ENCODE measurements around the gene OPRL1. TPM values are rescaled to one million over a fixed set of nuclear protein-coding genes. Genes with fewer than 3 reads are reported as not detected.

The OPRL1 gene
- total and polyA plus RNA-seq, 2 of the 8 experiments (the other 6 are each of a cell fraction or from before 2014, with no cell fraction given): 0.63 to 0.98 TPM

GRCh38 chr20:64072498-64073063 is 7.3 kb upstream of the OPRL1 start:
- ChIA-PET POLR2A (ENCODE audit: partially characterized antibody) (interaction anchor here (0.7 to 2.0 kb wide), 4 partner anchors 10 to 33 kb away, joined by 3 to 5 read pairs (median 4); partner anchors contain the start of gene TCEA2), CTCF (ENCODE audit: partially characterized antibody) (interaction anchor here (0.8 to 1.6 kb wide), 6 partner anchors 10 to 48 kb away, joined by 3 to 6 read pairs (median 4); no protein-coding TSS in a partner anchor)
- DNase-seq (ENCODE audit: low read depth in 1 of 2, low spot score in 2 of 2) (no peak), FAIRE-seq (no peak)
- Histone ChIP-seq H4K5ac (ENCODE audit: insufficient read length, low read depth, low read length) (no peak overlapping the region), H3K79me1 (ENCODE audit: low read depth, low read length) (0 out of 2 replicates have a peak, but pooled peaks cover 3% of the 10 kb centered on the region), H2BK5ac (ENCODE audit: low read depth, low read length) (no peak overlapping the region), H3K23ac (ENCODE audit: insufficient read length) (no peak overlapping the region), H3K18ac (ENCODE audit: extremely low read depth, low read length) (no peak overlapping the region), H3K36me3 (ENCODE audit: control insufficient read depth in 2 of 4, insufficient read depth in 4 of 4, low read length in 3 of 4) (peaks cover 0 to 8% (median 3%) of the 10 kb centered on the region in 4 experiments; a peak in 3 of 8 replicates), H2BK120ac (replicated peaks; ENCODE audit: low read depth, low read length) (no peak overlapping the region), H3K14ac (ENCODE audit: insufficient read length) (no peak overlapping the region), H4K91ac (replicated peaks; ENCODE audit: insufficient read length, low read length) (no peak overlapping the region), H3K23me2 (ENCODE audit: low read depth, low read length) (no peaks in the 10 kb centered on the region), H2BK12ac (ENCODE audit: low read depth, low read length) (no peak overlapping the region), H3K4me1 (replicated peaks in 1 of 4; ENCODE audit: control insufficient read depth in 3 of 4, insufficient read depth in 4 of 4, low read length in 3 of 4) (peaks cover 0 to 10% (median under 1%) of the 10 kb centered on the region in 4 experiments; a peak in 2 of 7 replicates), H3K56ac (replicated peaks; ENCODE audit: insufficient read length, low read depth, low read length) (no peak overlapping the region), H2BK20ac (ENCODE audit: low read length) (no peak overlapping the region), H3K9ac (replicated peaks in 1 of 4; ENCODE audit: extremely low read depth in 1 of 4, low read depth in 3 of 4, low read length in 3 of 4) (no peak overlapping the region), H2BK15ac (ENCODE audit: low read length) (no peak overlapping the region), H3K79me2 (ENCODE audit: control insufficient read depth in 1 of 2, insufficient read depth in 2 of 2, low read length in 2 of 2) (no peaks in the 10 kb centered on the region), H2AFZ (ENCODE audit: low read length) (no peak overlapping the region), H4K8ac (ENCODE audit: extremely low read depth, insufficient read depth, low read length) (no peak overlapping the region), H3K9me3 (ENCODE audit: insufficient read depth in 2 of 2, low read depth in 1 of 2, low read length in 1 of 2) (no peaks in the 10 kb centered on the region), H3K4me3 (ENCODE audit: extremely low read depth in 1 of 4, insufficient read depth in 2 of 4, low read depth in 3 of 4, low read length in 4 of 4) (no peak overlapping the region), H2AK5ac (ENCODE audit: low read depth, low read length) (no peak overlapping the region), H4K20me1 (replicated peaks in 1 of 2; ENCODE audit: control insufficient read depth in 1 of 2, insufficient read depth in 2 of 2, low read length in 2 of 2) (peaks cover 0 to 8% of the 10 kb centered on the region in 2 experiments), H3K27me3 (replicated peaks in 1 of 4; ENCODE audit: control insufficient read depth in 3 of 4, extremely low read depth in 1 of 4, insufficient read depth in 3 of 4, low read length in 3 of 4) (no peaks in the 10 kb centered on the region), H3K4me2 (ENCODE audit: insufficient read depth in 1 of 2, low read depth in 2 of 2, low read length in 2 of 2) (no peak overlapping the region), H3K27ac (ENCODE audit: low read depth, low read length) (no peak overlapping the region; the same call in 1 of the 2 replicates), H3K4ac (replicated peaks; ENCODE audit: insufficient read length, low read depth, low read length) (no peak overlapping the region)
- 86% methylated on average over 14 of the region's 14 CpGs; no CpG with 5 or more reads in 1 of the 2 experiments for WGBS, 2 experiments (ENCODE audit: extremely low coverage in 1 of 2, insufficient coverage in 1 of 2, insufficient read length in 1 of 2, insufficient replicate concordance in 2 of 2, low coverage in 1 of 2, low lambda C conversion rate in 2 of 2, missing lambda C conversion rate in 1 of 2)
- TF ChIP-seq RXRA (IDR thresholded peaks at IDR 0.05; ENCODE audit: insufficient read depth, low read depth, low read length): no peak
